RPMI7951 (cell line): Measurements from ENCODE around the gene UBIAD1. TPM values are rescaled to one million over a fixed set of nuclear protein-coding genes. Genes with fewer than 3 reads are reported as not detected.
A peak's percentile ranks its signal among the peaks of the same experiment; 100 is the strongest.
"Not testable (repeated sequence)": the region's sequence is repeated elsewhere in the genome, so short reads cannot be mapped to it uniquely, and the experiment has no call there.

Experiments
- DNase-seq: peaks from one replicate; pipeline ENCODE4 v3.0.0-alpha.2; 2012; ENCODE audit warnings: low read depth
- total RNA-seq: library from RNA; depleted of rRNA; stranded (reverse); fragments of >200 nt; shearing (Covaris generic); gene quantifications from 2 replicates; pipeline ENCODE4 v1.2.3, GENCODE V29; 2014; rRNA removed

The UBIAD1 gene
- total RNA-seq: 7.1 and 10.8 TPM in 2 replicates

GRCh38 chr1:11272832-11273594 is at the start of gene UBIAD1:
Gene UBIAD1 (plus strand): TSS chr1:11273198. CDS start chr1:11273532, 334 bp downstream.
- DNase-seq: peak; percentile 83

GRCh38 chr1:11227106-11228077 is 45.6 kb upstream of the UBIAD1 start:
- no peak for DNase-seq

- no peak for DNase-seq
These were observed 43.8 kb upstream of the UBIAD1 start for GRCh38 chr1:11229203-11229602.

GRCh38 chr1:11233208-11233607 is 39.8 kb upstream of the UBIAD1 start:
- no peak for DNase-seq

- DNase-seq: no peak
These were observed 35.6 kb upstream of the UBIAD1 start for GRCh38 chr1:11237356-11237755.

GRCh38 chr1:11238311-11238710 is 34.7 kb upstream of the UBIAD1 start:
- DNase-seq: no peak

- no peak for DNase-seq
These were observed 27.8 kb upstream of the UBIAD1 start for GRCh38 chr1:11245248-11245647.

GRCh38 chr1:11245904-11246719 is 26.9 kb upstream of the UBIAD1 start:
- no peak for DNase-seq

- DNase-seq: no peak
These were observed 24.8 kb upstream of the UBIAD1 start for GRCh38 chr1:11248169-11248568.

- no peak for DNase-seq
These were observed 20.5 kb upstream of the UBIAD1 start for GRCh38 chr1:11252538-11252937.

GRCh38 chr1:11253226-11253625 is 19.8 kb upstream of the UBIAD1 start:
- no peak for DNase-seq

- no peak for DNase-seq
These were observed 16.7 kb upstream of the UBIAD1 start for GRCh38 chr1:11256299-11256698.

GRCh38 chr1:11262171-11263049 is 10.6 kb upstream of the UBIAD1 start, which contains the start of gene MTOR:
Gene MTOR (minus strand): TSS chr1:11262551. CDS start chr1:11259409, 3,142 bp downstream.
- peak; percentile 100 for DNase-seq

GRCh38 chr1:11266268-11267074 is 6.5 kb upstream of the UBIAD1 start:
- DNase-seq: no peak

GRCh38 chr1:11267350-11268337 is 5.4 kb upstream of the UBIAD1 start:
- not testable (repeated sequence) for DNase-seq

GRCh38 chr1:11272544-11272831 is 510 bp upstream of the UBIAD1 start:
- no peak for DNase-seq

- no peak for DNase-seq
These were observed 717 bp downstream of the UBIAD1 start for GRCh38 chr1:11273595-11274234.

GRCh38 chr1:11279152-11279551 is 6.2 kb downstream of the UBIAD1 start:
- no peak for DNase-seq
